ENCODE results near the gene SLC12A8.
A peak's percentile ranks its signal among the peaks of the same experiment; 100 is the strongest.

SLC12A8 gene

DNA sequence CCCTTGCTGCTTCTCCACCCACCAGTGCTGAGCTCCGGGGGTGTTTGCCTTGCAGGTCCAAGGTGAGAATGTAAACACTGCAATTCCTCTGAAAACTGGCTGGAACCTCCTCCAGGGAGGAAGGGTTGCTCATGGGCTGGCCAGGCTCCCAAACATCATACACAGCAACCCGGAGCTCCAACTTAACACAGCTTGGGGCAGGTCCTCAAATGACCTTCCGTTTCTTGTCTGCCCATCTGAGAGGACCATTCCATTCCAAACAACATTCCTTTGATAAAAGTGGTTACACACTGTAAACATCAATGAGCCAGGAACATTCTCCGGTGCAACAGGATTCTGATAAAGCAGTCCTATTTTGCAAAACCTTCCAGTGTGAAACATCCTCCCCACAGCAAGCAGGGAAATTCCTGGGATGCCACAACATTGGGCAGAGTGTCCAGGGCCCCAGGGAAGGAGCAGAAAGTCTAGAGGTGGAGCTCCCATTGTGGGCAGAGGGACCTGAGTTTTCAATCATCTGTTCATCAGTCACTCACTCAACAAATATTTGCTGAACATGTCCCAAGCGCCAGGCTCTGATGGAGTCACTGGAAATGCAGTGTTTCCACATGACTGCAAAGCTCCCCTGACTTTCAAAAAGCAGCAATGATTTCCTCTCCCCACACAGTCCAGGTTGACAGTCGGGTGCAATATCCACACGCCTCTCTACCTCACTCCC lies 149.5 kb downstream of the SLC12A8 start:
- TF ChIP-seq, protein P1, sequence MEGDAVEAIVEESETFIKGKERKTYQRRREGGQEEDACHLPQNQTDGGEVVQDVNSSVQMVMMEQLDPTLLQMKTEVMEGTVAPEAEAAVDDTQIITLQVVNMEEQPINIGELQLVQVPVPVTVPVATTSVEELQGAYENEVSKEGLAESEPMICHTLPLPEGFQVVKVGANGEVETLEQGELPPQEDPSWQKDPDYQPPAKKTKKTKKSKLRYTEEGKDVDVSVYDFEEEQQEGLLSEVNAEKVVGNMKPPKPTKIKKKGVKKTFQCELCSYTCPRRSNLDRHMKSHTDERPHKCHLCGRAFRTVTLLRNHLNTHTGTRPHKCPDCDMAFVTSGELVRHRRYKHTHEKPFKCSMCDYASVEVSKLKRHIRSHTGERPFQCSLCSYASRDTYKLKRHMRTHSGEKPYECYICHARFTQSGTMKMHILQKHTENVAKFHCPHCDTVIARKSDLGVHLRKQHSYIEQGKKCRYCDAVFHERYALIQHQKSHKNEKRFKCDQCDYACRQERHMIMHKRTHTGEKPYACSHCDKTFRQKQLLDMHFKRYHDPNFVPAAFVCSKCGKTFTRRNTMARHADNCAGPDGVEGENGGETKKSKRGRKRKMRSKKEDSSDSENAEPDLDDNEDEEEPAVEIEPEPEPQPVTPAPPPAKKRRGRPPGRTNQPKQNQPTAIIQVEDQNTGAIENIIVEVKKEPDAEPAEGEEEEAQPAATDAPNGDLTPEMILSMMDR (IDR thresholded peaks at IDR 0.05; ENCODE audit: control insufficient read depth, extremely low read depth, insufficient read depth) = no peak
- DNase-seq (ENCODE audit: low read depth) = peak; percentile 77
- no peak overlapping the region for H3K4me3 ChIP-seq (ENCODE audit: low read depth, low read length)

DNA sequence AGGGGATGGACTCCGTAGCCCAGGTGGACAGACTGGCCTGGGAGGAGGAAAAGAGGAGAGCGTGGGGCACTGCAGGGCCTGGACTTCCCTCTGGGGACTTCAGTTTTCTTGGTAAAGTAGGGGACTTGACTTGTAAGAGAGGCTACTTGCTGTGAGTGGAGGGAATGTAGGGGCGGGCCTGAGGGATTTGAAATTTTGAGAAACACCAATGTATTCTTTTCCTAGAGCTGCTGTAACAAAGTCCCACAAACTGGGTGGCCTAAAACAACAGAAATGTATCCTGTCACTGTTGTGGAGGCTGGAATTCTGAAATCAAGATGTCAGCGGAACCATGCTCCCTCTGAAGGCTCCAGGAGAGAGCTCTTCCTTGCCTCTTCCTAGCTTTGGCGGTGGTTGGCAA lies 150.9 kb downstream of the SLC12A8 start:
- no peak overlapping the region for H3K4me3 ChIP-seq (ENCODE audit: low read depth, low read length)
- DNase-seq (ENCODE audit: low read depth) = no peak

DNA sequence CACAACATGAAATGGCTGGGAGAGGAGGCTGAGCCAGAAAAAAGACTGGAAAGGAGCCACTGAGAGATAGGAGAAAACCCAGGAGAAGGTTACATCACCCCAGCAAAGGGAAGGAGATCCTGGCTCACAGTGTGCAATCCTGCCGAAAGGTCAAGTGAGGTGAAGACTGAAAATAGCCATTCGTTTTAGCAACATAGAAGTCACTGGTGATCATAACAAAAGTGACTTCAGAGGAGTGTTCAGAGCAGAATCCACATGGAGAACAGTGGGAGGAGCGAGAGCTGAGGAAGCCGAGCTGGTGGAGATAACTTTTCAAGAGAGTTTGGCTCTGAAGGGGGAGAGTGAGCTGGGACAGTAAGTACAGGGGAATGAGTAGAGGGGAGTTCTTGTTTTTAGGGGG lies 151.4 kb downstream of the SLC12A8 start:
- DNase-seq (ENCODE audit: low read depth) = peak; percentile 42
- TF ChIP-seq, protein P1 (IDR thresholded peaks at IDR 0.05; ENCODE audit: control insufficient read depth, extremely low read depth, insufficient read depth) = no peak
- no peak overlapping the region for H3K4me3 ChIP-seq (ENCODE audit: low read depth, low read length)

More for the DNA sequence above, 150.9 kb downstream of the SLC12A8 start:
- TF ChIP-seq, protein P1 (IDR thresholded peaks at IDR 0.05; ENCODE audit: control insufficient read depth, extremely low read depth, insufficient read depth) = no peak

DNA sequence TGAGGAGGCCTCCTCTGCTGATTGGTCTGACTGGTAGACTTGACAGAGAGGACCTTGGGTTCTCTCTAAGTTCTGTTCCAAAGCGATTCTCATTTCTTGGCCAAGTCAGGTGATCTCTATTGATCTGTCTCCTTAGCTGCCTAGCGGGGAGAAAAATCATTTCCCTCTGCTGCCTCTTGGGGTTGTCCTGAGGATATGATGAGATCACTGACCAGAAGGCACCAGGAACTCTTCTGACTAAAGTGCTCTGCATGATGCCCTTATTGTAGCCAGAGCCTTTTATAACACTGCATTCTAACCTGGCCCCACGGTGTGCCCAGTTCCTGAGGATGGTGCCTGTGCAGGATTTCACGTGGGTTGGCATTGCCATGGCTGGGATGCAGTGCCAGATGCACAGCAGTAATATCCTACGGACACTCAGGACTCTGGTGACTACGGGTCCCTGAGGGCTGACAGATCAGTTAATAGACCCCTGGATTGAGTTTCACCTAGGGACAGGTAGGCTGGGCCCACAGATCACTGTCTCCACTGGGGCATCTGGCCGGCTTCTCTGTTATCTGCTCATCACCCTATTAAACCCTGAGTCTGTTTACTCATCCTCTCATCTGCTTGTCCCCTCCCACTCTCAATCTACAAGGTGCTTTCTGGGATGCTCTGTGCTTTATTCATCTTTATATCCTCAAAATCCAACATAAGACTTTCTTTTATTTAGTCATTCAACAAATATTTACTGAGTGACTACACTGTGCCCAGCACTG lies 152.9 kb downstream of the SLC12A8 start:
- no peak overlapping the region for H3K4me3 ChIP-seq (ENCODE audit: low read depth, low read length)
- DNase-seq (ENCODE audit: low read depth) = peak; percentile 61
- TF ChIP-seq, protein P1 (IDR thresholded peaks at IDR 0.05; ENCODE audit: control insufficient read depth, extremely low read depth, insufficient read depth) = no peak

DNA sequence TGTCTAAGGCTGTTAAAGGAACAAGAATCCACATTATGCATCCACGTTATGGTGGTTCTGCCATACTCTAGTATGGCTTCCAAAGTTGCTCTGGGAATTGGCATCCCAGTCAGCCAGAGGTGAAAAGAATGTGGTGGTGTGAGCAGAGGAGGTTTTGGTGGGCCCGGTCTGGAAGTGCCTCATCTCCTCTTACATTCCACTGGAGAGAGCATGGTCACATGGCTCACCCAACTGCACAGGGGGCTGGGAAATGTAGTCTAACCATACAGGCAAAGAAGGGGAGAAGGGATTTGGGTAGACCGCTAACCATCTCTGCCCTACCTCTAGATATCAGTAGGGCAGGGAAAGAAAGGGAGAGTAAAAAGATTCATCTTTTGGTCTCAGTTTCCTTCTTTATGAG lies 153.6 kb downstream of the SLC12A8 start:
- H3K4me3 ChIP-seq (ENCODE audit: low read depth, low read length) = no peak overlapping the region
- TF ChIP-seq, protein P1 (IDR thresholded peaks at IDR 0.05; ENCODE audit: control insufficient read depth, extremely low read depth, insufficient read depth) = no peak
- no peak for DNase-seq (ENCODE audit: low read depth)

DNA sequence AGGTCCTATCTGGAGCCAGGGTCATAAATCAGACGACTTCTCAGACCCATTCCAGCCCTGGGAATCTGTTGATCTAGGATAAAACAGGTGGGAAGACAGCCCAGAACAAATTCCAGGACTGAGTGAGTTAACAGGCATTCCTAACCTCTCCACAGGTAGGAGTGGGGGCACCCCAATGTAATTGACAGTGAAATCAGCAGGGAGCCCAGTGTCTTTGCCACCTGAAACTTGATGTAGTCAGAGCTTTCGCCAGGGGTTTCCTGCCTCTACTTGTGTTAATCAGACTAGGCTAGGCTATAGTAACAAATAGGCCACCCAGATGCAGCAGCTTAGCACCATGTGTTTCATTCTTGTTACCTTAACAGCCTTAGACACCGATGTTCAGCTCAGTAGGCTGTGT lies 154.0 kb downstream of the SLC12A8 start:
- DNase-seq (ENCODE audit: low read depth) = no peak
- H3K4me3 ChIP-seq (ENCODE audit: low read depth, low read length) = no peak overlapping the region
- TF ChIP-seq, protein P1 (IDR thresholded peaks at IDR 0.05; ENCODE audit: control insufficient read depth, extremely low read depth, insufficient read depth) = no peak
